Measurements from ENCODE around the gene TPCN1. TPM values are rescaled to one million over a fixed set of nuclear protein-coding genes. Genes with fewer than 3 reads are reported as not detected.

TPCN1 gene
- total and polyA plus RNA-seq, 11 donors, result 22.6 to 136 (median 80.5) TPM

- ATAC-seq, result peak in 1 of 4 donors; percentile 1
- H3K27ac ChIP-seq, result peak overlapping the region; percentile 68 to 94 (median 89)
- TF ChIP-seq POLR2A (IDR thresholded peaks at IDR 0.05) (no peak), CTCF (IDR thresholded peaks at IDR 0.05) (no peak)
- 32 to 53% (median 41%) methylated on average over 14 to 18 of the region's 18 CpGs for WGBS, 4 donors
- H3K36me3 ChIP-seq, result peaks cover 0 to 64% (median 42%) of the 10 kb centered on the region in 9 donors
- no peaks in the 10 kb centered on the region for H3K9me3 ChIP-seq
- H3K27me3 ChIP-seq, result no peaks in the 10 kb centered on the region
- peaks cover 14 to 78% (median 56%) of the 10 kb centered on the region in 12 donors for H3K4me1 ChIP-seq
- DNase-seq, result no peak
- peak overlapping the region in 4 of 12 donors; percentile 13 to 47 (median 34) for H3K4me3 ChIP-seq
- intact Hi-C loops (cut with DNase I), result loop anchor here in 1 of 10 donors (1.0 kb wide), 1 partner anchor 13 kb away; no protein-coding TSS in a partner anchor
Measured at GRCh38 chr12:113246478-113247122, 25.3 kb downstream of the TPCN1 start.

DNA sequence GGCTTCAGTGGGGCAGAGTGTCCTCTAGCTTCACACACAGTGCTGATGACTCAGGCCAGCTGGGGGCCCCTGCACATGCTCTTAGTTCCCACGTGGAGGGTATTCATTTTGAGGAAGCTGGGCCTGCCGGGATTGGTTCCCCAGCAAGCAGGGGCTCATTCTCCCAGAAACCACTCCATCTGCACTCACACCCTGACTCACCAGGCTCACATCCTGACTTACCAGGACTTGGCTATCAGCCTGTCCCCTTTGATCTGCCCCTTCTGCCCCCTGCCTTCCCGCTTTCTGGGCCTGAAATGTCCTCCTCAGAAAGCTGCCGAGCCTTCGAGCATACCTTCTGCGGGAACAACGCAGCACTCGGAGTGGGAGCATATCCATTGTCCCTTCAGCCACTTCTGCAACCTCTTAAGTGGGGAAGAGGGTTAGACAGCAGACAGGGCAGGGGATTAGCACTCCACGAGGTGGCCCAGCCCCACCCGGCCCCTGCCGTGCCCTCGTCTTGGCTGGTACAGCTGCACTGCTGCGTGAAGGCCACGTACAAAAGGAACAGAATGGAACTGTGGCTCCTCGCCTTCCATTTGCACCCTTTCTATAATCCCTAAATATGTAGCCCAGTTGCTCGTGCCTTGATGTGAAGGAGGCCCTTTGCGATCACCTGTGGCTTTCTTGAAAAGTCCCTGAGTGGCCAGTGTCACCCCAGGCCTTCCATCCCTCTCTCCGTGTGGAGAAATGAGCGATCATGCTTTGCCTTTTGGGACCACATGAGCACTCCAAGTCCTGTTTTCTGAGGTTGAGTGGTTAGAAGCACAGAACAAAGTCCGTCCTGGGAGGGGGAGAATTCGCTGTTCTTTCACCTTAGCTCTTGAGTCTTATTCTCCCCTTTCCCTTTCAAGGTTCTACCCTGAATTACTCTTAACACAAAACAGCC lies 26.1 kb downstream of the TPCN1 start:
- intact Hi-C loops (cut with DNase I), result no loop called here
- Histone ChIP-seq H3K27ac (peak overlapping the region; percentile 68 to 94 (median 89)), H3K4me1 (peaks cover 14 to 74% (median 52%) of the 10 kb centered on the region in 12 donors), H3K27me3 (no peaks in the 10 kb centered on the region), H3K9me3 (peaks cover 0 to 1% (median 0%) of the 10 kb centered on the region in 12 donors), H3K4me3 (no peak overlapping the region), H3K36me3 (peaks cover 0 to 66% (median 35%) of the 10 kb centered on the region in 9 donors)
- TF ChIP-seq CTCF (IDR thresholded peaks at IDR 0.05) (no peak), POLR2A (IDR thresholded peaks at IDR 0.05) (no peak)
- 80 to 92% (median 89%) methylated on average over 21 of the region's 21 CpGs for WGBS, 4 donors
- peak in 3 of 5 donors; percentile 38 to 65 (median 54) for DNase-seq
- ATAC-seq, result no peak

- Histone ChIP-seq H3K27me3 (no peaks in the 10 kb centered on the region), H3K4me1 (peaks cover 11 to 73% (median 45%) of the 10 kb centered on the region in 12 donors), H3K27ac (peak overlapping the region; percentile 1 to 94 (median 88)), H3K9me3 (peaks cover 0 to 10% (median under 1%) of the 10 kb centered on the region in 12 donors), H3K4me3 (no peak overlapping the region), H3K36me3 (peaks cover 0 to 59% (median 27%) of the 10 kb centered on the region in 9 donors)
- no peak for TF ChIP-seq CTCF (IDR thresholded peaks at IDR 0.05)
- no peak for TF ChIP-seq POLR2A (IDR thresholded peaks at IDR 0.05)
- ATAC-seq (no peak), DNase-seq (peak in 2 of 5 donors; percentile 23 to 46)
- 74 to 79% (median 75%) methylated on average over 22 of the region's 22 CpGs for WGBS, 4 donors
- intact Hi-C loops (cut with DNase I), result no loop called here
Measured at GRCh38 chr12:113248051-113248825, 27.0 kb downstream of the TPCN1 start.
